ENCODE data around the gene AHDC1. TPM values are rescaled to one million over a fixed set of nuclear protein-coding genes. Genes with fewer than 3 reads are reported as not detected.

The AHDC1 gene
- total and polyA plus RNA-seq, 9 of the 15 experiments (the other 6 are each of a cell fraction or from before 2014, with no cell fraction given): 0.21 to 36.4 (median 4.7) TPM

DNA sequence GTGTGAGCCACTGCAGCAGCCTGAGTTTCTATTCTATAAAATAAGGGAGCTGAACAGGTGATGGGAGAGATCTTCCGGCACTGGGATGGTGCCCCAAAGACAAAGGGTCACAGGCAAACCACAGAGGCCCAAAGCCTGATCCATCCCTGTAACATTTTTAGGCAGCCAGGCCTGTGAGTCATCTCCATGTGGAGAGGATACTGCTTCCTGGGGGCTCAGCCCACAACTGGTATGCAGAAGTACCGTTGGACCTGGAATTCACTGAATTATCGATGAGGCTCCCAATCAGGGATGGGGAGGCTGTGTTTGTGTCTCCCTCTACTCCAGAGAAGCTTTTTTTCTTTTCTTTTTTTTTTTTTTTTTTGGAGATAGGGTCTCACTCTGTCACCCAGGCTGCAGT, 65.2 kb downstream of the AHDC1 start (continued):
- TF ChIP-seq, protein P1, sequence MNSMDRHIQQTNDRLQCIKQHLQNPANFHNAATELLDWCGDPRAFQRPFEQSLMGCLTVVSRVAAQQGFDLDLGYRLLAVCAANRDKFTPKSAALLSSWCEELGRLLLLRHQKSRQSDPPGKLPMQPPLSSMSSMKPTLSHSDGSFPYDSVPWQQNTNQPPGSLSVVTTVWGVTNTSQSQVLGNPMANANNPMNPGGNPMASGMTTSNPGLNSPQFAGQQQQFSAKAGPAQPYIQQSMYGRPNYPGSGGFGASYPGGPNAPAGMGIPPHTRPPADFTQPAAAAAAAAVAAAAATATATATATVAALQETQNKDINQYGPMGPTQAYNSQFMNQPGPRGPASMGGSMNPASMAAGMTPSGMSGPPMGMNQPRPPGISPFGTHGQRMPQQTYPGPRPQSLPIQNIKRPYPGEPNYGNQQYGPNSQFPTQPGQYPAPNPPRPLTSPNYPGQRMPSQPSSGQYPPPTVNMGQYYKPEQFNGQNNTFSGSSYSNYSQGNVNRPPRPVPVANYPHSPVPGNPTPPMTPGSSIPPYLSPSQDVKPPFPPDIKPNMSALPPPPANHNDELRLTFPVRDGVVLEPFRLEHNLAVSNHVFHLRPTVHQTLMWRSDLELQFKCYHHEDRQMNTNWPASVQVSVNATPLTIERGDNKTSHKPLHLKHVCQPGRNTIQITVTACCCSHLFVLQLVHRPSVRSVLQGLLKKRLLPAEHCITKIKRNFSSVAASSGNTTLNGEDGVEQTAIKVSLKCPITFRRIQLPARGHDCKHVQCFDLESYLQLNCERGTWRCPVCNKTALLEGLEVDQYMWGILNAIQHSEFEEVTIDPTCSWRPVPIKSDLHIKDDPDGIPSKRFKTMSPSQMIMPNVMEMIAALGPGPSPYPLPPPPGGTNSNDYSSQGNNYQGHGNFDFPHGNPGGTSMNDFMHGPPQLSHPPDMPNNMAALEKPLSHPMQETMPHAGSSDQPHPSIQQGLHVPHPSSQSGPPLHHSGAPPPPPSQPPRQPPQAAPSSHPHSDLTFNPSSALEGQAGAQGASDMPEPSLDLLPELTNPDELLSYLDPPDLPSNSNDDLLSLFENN (IDR thresholded peaks at IDR 0.05; ENCODE audit: low read depth in 2 of 2, low read length in 2 of 2): no peak
- no peak for TF ChIP-seq CBX2 (IDR thresholded peaks at IDR 0.05; ENCODE audit: insufficient read depth, low read length, poor library complexity, severe bottlenecking)
- TF ChIP-seq, protein P2, sequence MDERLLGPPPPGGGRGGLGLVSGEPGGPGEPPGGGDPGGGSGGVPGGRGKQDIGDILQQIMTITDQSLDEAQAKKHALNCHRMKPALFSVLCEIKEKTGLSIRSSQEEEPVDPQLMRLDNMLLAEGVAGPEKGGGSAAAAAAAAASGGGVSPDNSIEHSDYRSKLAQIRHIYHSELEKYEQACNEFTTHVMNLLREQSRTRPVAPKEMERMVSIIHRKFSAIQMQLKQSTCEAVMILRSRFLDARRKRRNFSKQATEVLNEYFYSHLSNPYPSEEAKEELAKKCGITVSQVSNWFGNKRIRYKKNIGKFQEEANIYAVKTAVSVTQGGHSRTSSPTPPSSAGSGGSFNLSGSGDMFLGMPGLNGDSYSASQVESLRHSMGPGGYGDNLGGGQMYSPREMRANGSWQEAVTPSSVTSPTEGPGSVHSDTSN (CRISPR knock-in tag; IDR thresholded peaks at IDR 0.05; ENCODE audit: low read depth): no peak
- TF ChIP-seq, protein P2 (tag; conservative IDR thresholded peaks at IDR 0.05; ENCODE audit: low read depth): no peak
- no peak for TF ChIP-seq RBBP5 (IDR thresholded peaks at IDR 0.05; ENCODE audit: borderline replicate concordance, insufficient read depth, low read length, poor library complexity, severe bottlenecking)
- peak; percentile 18; the same call in 1 of the 2 replicates for TF ChIP-seq MYC (IDR thresholded peaks at IDR 0.05; ENCODE audit: low read depth, low read length)
- no peak for TF ChIP-seq MYC (CRISPR knock-in tag; IDR thresholded peaks at IDR 0.05; ENCODE audit: borderline replicate concordance, low read depth)
- TF ChIP-seq, protein P3, sequence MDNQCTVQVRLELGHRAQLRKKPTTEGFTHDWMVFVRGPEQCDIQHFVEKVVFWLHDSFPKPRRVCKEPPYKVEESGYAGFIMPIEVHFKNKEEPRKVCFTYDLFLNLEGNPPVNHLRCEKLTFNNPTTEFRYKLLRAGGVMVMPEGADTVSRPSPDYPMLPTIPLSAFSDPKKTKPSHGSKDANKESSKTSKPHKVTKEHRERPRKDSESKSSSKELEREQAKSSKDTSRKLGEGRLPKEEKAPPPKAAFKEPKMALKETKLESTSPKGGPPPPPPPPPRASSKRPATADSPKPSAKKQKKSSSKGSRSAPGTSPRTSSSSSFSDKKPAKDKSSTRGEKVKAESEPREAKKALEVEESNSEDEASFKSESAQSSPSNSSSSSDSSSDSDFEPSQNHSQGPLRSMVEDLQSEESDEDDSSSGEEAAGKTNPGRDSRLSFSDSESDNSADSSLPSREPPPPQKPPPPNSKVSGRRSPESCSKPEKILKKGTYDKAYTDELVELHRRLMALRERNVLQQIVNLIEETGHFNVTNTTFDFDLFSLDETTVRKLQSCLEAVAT (IDR thresholded peaks at IDR 0.05): peak in 1 of 2 experiments; percentile 65; a peak in 1 of 4 replicates
- TF ChIP-seq NCOA6 (IDR thresholded peaks at IDR 0.05): no peak
- TF ChIP-seq, protein P4, sequence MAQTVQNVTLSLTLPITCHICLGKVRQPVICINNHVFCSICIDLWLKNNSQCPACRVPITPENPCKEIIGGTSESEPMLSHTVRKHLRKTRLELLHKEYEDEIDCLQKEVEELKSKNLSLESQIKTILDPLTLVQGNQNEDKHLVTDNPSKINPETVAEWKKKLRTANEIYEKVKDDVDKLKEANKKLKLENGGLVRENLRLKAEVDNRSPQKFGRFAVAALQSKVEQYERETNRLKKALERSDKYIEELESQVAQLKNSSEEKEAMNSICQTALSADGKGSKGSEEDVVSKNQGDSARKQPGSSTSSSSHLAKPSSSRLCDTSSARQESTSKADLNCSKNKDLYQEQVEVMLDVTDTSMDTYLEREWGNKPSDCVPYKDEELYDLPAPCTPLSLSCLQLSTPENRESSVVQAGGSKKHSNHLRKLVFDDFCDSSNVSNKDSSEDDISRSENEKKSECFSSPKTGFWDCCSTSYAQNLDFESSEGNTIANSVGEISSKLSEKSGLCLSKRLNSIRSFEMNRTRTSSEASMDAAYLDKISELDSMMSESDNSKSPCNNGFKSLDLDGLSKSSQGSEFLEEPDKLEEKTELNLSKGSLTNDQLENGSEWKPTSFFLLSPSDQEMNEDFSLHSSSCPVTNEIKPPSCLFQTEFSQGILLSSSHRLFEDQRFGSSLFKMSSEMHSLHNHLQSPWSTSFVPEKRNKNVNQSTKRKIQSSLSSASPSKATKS (CRISPR knock-in tag; IDR thresholded peaks at IDR 0.05): no peak
- TF ChIP-seq, protein P5, sequence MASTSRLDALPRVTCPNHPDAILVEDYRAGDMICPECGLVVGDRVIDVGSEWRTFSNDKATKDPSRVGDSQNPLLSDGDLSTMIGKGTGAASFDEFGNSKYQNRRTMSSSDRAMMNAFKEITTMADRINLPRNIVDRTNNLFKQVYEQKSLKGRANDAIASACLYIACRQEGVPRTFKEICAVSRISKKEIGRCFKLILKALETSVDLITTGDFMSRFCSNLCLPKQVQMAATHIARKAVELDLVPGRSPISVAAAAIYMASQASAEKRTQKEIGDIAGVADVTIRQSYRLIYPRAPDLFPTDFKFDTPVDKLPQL (IDR thresholded peaks at IDR 0.05; ENCODE audit: extremely low read depth, insufficient read length): no peak
- peak; percentile 37; the same call in 1 of the 2 replicates for TF ChIP-seq TEAD4 (IDR thresholded peaks at IDR 0.05; ENCODE audit: low read length)
- TF ChIP-seq TEAD4 (CRISPR knock-in tag; IDR thresholded peaks at IDR 0.05; ENCODE audit: borderline replicate concordance): no peak
- no peak for TF ChIP-seq ZNF197 (CRISPR knock-in tag; IDR thresholded peaks at IDR 0.05; ENCODE audit: low read depth)

Measured in K562 (cell line).